Hepatocyte (in vitro differentiated cells): ENCODE data around the gene ART1.

Experiments
- EZH2phosphoT487 ChIP-seq: fragments of 200-600 bp; sonication (generic); IDR thresholded peaks from one replicate; pipeline ENCODE4 v1.6.1; 2018; ENCODE audit warnings: antibody characterized with exemption, mild to moderate bottlenecking, low read depth, moderate library complexity; ENCODE audit not compliant: unreplicated experiment, severe bottlenecking
- TF ChIP-seq, protein P1 (sequence below): fragments of 200-600 bp; sonication (generic); IDR thresholded peaks from 2 replicates; pipeline ENCODE4 v1.5.1; 2016; ENCODE audit warnings: antibody characterized with exemption, mild to moderate bottlenecking; ENCODE audit not compliant: poor library complexity

- TF ChIP-seq, protein P1, sequence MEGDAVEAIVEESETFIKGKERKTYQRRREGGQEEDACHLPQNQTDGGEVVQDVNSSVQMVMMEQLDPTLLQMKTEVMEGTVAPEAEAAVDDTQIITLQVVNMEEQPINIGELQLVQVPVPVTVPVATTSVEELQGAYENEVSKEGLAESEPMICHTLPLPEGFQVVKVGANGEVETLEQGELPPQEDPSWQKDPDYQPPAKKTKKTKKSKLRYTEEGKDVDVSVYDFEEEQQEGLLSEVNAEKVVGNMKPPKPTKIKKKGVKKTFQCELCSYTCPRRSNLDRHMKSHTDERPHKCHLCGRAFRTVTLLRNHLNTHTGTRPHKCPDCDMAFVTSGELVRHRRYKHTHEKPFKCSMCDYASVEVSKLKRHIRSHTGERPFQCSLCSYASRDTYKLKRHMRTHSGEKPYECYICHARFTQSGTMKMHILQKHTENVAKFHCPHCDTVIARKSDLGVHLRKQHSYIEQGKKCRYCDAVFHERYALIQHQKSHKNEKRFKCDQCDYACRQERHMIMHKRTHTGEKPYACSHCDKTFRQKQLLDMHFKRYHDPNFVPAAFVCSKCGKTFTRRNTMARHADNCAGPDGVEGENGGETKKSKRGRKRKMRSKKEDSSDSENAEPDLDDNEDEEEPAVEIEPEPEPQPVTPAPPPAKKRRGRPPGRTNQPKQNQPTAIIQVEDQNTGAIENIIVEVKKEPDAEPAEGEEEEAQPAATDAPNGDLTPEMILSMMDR: no peak
- no peak for TF ChIP-seq EZH2phosphoT487
Measured at GRCh38 chr11:3669128-3669527, 24.2 kb downstream of the ART1 start.
